ENCODE measurements around the gene IL15RA. TPM values are rescaled to one million over a fixed set of nuclear protein-coding genes. Genes with fewer than 3 reads are reported as not detected.
A peak's percentile ranks its signal among the peaks of the same experiment; 100 is the strongest.

The IL15RA gene
- total RNA-seq, 1 donor from 2014 or later = 3.1 TPM

GRCh38 chr10:5944389-5945189, 32.8 kb downstream of the IL15RA start:
- Mint-ChIP-seq H3K4me1 (ENCODE audit: low read depth, unreplicated experiment) (peaks cover 25% of the 10 kb centered on the region), H3K4me3 (ENCODE audit: unreplicated experiment) (no peak overlapping the region), H3K27me3 (ENCODE audit: low read depth, unreplicated experiment) (peaks cover 2% of the 10 kb centered on the region), H3K9me3 (ENCODE audit: unreplicated experiment) (peaks cover 1% of the 10 kb centered on the region), H3K36me3 (ENCODE audit: low read depth, unreplicated experiment) (no peaks in the 10 kb centered on the region), H3K27ac (ENCODE audit: unreplicated experiment) (peak overlapping the region; percentile 88)
- H3K36me3 ChIP-seq (ENCODE audit: insufficient read depth, low read length) = no peaks in the 10 kb centered on the region
- DNase-seq (ENCODE audit: low read depth) (peak; percentile 100), FAIRE-seq (peak; percentile 26)
- H3K27me3 ChIP-seq (ENCODE audit: insufficient read depth, low read length) = no peaks in the 10 kb centered on the region
- H3K27ac ChIP-seq (ENCODE audit: low read depth, low read length) = peak overlapping the region; percentile 100
- H3K79me2 ChIP-seq (ENCODE audit: insufficient read depth, low read length) = no peaks in the 10 kb centered on the region
- H3K9me3 ChIP-seq (ENCODE audit: insufficient read depth, low read depth, low read length) = no peaks in the 10 kb centered on the region
- peak overlapping the region; percentile 59 for H2AFZ ChIP-seq (ENCODE audit: low read depth, low read length)
- H3K4me1 ChIP-seq (ENCODE audit: insufficient read depth, low read length) = peaks cover 29% of the 10 kb centered on the region
- peak overlapping the region; percentile 83 for H3K9ac ChIP-seq (ENCODE audit: low read length)
- TF ChIP-seq CTCF (IDR thresholded peaks at IDR 0.05; ENCODE audit: insufficient read depth, low read depth, low read length) (no peak), EZH2 (IDR thresholded peaks at IDR 0.05; ENCODE audit: insufficient read depth, low read length) (no peak)
- H3K4me2 ChIP-seq (ENCODE audit: low read length) = peak overlapping the region; percentile 76
- peak overlapping the region; percentile 14 for H3K4me3 ChIP-seq (ENCODE audit: insufficient read depth, low read depth, low read length)
- H4K20me1 ChIP-seq (ENCODE audit: insufficient read depth, low read length) = no peaks in the 10 kb centered on the region

GRCh38 chr10:5943536-5943935, 33.8 kb downstream of the IL15RA start:
- no peaks in the 10 kb centered on the region for H3K9me3 ChIP-seq (ENCODE audit: insufficient read depth, low read depth, low read length)
- H2AFZ ChIP-seq (ENCODE audit: low read depth, low read length) = peak overlapping the region; percentile 16
- H3K9me3 Mint-ChIP-seq (ENCODE audit: unreplicated experiment) = peaks cover 1% of the 10 kb centered on the region
- peak overlapping the region; percentile 26 for H3K27ac Mint-ChIP-seq (ENCODE audit: unreplicated experiment)
- FAIRE-seq (no peak), DNase-seq (ENCODE audit: low read depth) (peak; percentile 62)
- peak overlapping the region; percentile 27 for H3K4me3 Mint-ChIP-seq (ENCODE audit: unreplicated experiment)
- peaks cover 29% of the 10 kb centered on the region for H3K4me1 ChIP-seq (ENCODE audit: insufficient read depth, low read length)
- no peak overlapping the region for H3K4me3 ChIP-seq (ENCODE audit: insufficient read depth, low read depth, low read length)
- no peaks in the 10 kb centered on the region for H3K36me3 Mint-ChIP-seq (ENCODE audit: low read depth, unreplicated experiment)
- H3K27me3 Mint-ChIP-seq (ENCODE audit: low read depth, unreplicated experiment) = no peaks in the 10 kb centered on the region
- H3K79me2 ChIP-seq (ENCODE audit: insufficient read depth, low read length) = no peaks in the 10 kb centered on the region
- H3K27me3 ChIP-seq (ENCODE audit: insufficient read depth, low read length) = no peaks in the 10 kb centered on the region
- peak overlapping the region; percentile 100 for H3K27ac ChIP-seq (ENCODE audit: low read depth, low read length)
- H4K20me1 ChIP-seq (ENCODE audit: insufficient read depth, low read length) = no peaks in the 10 kb centered on the region
- TF ChIP-seq EZH2 (IDR thresholded peaks at IDR 0.05; ENCODE audit: insufficient read depth, low read length) (no peak), CTCF (IDR thresholded peaks at IDR 0.05; ENCODE audit: insufficient read depth, low read depth, low read length) (no peak)
- peaks cover 23% of the 10 kb centered on the region for H3K4me1 Mint-ChIP-seq (ENCODE audit: low read depth, unreplicated experiment)
- H3K36me3 ChIP-seq (ENCODE audit: insufficient read depth, low read length) = no peaks in the 10 kb centered on the region
- H3K9ac ChIP-seq (ENCODE audit: low read length) = peak overlapping the region; percentile 83
- H3K4me2 ChIP-seq (ENCODE audit: low read length) = peak overlapping the region; percentile 60

GRCh38 chr10:5942474-5942873, 34.9 kb downstream of the IL15RA start:
- Histone ChIP-seq H3K27ac (ENCODE audit: low read depth, low read length) (no peak overlapping the region), H4K20me1 (ENCODE audit: insufficient read depth, low read length) (no peaks in the 10 kb centered on the region), H3K9ac (ENCODE audit: low read length) (no peak overlapping the region), H3K36me3 (ENCODE audit: insufficient read depth, low read length) (peaks cover 7% of the 10 kb centered on the region), H3K4me1 (ENCODE audit: insufficient read depth, low read length) (peaks cover 29% of the 10 kb centered on the region), H2AFZ (ENCODE audit: low read depth, low read length) (no peak overlapping the region), H3K9me3 (ENCODE audit: insufficient read depth, low read depth, low read length) (no peaks in the 10 kb centered on the region), H3K4me2 (ENCODE audit: low read length) (no peak overlapping the region), H3K79me2 (ENCODE audit: insufficient read depth, low read length) (no peaks in the 10 kb centered on the region), H3K4me3 (ENCODE audit: insufficient read depth, low read depth, low read length) (no peak overlapping the region), H3K27me3 (ENCODE audit: insufficient read depth, low read length) (no peaks in the 10 kb centered on the region)
- Mint-ChIP-seq H3K4me1 (ENCODE audit: low read depth, unreplicated experiment) (peaks cover 23% of the 10 kb centered on the region), H3K36me3 (ENCODE audit: low read depth, unreplicated experiment) (peaks cover 9% of the 10 kb centered on the region), H3K9me3 (ENCODE audit: unreplicated experiment) (peaks cover 3% of the 10 kb centered on the region), H3K27me3 (ENCODE audit: low read depth, unreplicated experiment) (no peaks in the 10 kb centered on the region), H3K4me3 (ENCODE audit: unreplicated experiment) (no peak overlapping the region), H3K27ac (ENCODE audit: unreplicated experiment) (no peak overlapping the region)
- TF ChIP-seq CTCF (IDR thresholded peaks at IDR 0.05; ENCODE audit: insufficient read depth, low read depth, low read length) (no peak), EZH2 (IDR thresholded peaks at IDR 0.05; ENCODE audit: insufficient read depth, low read length) (no peak)
- FAIRE-seq (no peak), DNase-seq (ENCODE audit: low read depth) (no peak)
